ENCODE measurements around the gene INPP5F. TPM values are rescaled to one million over a fixed set of nuclear protein-coding genes. Genes with fewer than 3 reads are reported as not detected.

INPP5F gene
- total and polyA plus RNA-seq, 2 experiments from 2014 or later: 41.4 to 86.0 TPM

GRCh38 chr10:119831656-119832055 lies 105.8 kb downstream of the INPP5F start:
- ATAC-seq: no peak
- no peak overlapping the region for H3K4me3 ChIP-seq
- H3K79me2 ChIP-seq (replicated peaks; ENCODE audit: insufficient read depth): no peaks in the 10 kb centered on the region
- no peaks in the 10 kb centered on the region; the same call in 2 of the 3 replicates for H3K4me1 Mint-ChIP-seq
- 0 out of 2 replicates have a peak, but pooled peaks cover 4% of the 10 kb centered on the region for H3F3A ChIP-seq (replicated peaks; ENCODE audit: low read depth)
- no peak overlapping the region for H3K4me2 ChIP-seq
- H3K27ac ChIP-seq (ENCODE audit: low read depth): peak overlapping the region; percentile 58; the same call in 1 of the 2 replicates
- no peaks in the 10 kb centered on the region for H3K9me3 Mint-ChIP-seq
- no peaks in the 10 kb centered on the region for H3K4me1 ChIP-seq (ENCODE audit: insufficient read depth)
- no peak for DNase-seq (ENCODE audit: low spot score)
- no peaks in the 10 kb centered on the region; the same call in 1 of the 2 replicates for H4K20me1 ChIP-seq (replicated peaks; ENCODE audit: insufficient read depth)
- H3K36me3 Mint-ChIP-seq (ENCODE audit: low read depth): peaks cover 90% of the 10 kb centered on the region
- no peaks in the 10 kb centered on the region for H3K9me2 ChIP-seq (ENCODE audit: insufficient read depth)
- TF ChIP-seq NANOG (IDR thresholded peaks at IDR 0.05; ENCODE audit: borderline replicate concordance) (no peak), CREB1 (CRISPR knock-in tag; IDR thresholded peaks at IDR 0.05; ENCODE audit: low read depth) (no peak), ZNF462 (CRISPR knock-in tag; IDR thresholded peaks at IDR 0.05) (no peak), JUNB (IDR thresholded peaks at IDR 0.05; ENCODE audit: unreplicated experiment) (no peak)
- no peaks in the 10 kb centered on the region for H3K27me3 Mint-ChIP-seq (ENCODE audit: insufficient read depth, low read depth, poor library complexity)
- H3K36me3 ChIP-seq (ENCODE audit: insufficient read depth): peaks cover 49% of the 10 kb centered on the region
- no peak overlapping the region for H2AFZ ChIP-seq
- no peak overlapping the region for H3K4me3 Mint-ChIP-seq
- H3K27me3 ChIP-seq (ENCODE audit: insufficient read depth): no peaks in the 10 kb centered on the region
- peak overlapping the region; percentile 66; the same call in 1 of the 2 replicates for H3K27ac Mint-ChIP-seq

- Histone ChIP-seq H3K27ac (ENCODE audit: low read depth) (no peak overlapping the region), H3K36me3 (ENCODE audit: insufficient read depth) (peaks cover 51% of the 10 kb centered on the region), H3K4me1 (ENCODE audit: insufficient read depth) (no peaks in the 10 kb centered on the region), H3K4me3 (no peak overlapping the region), H3K4me2 (no peak overlapping the region), H4K20me1 (replicated peaks; ENCODE audit: insufficient read depth) (no peaks in the 10 kb centered on the region; the same call in 1 of the 2 replicates), H3F3A (replicated peaks; ENCODE audit: low read depth) (no peaks in the 10 kb centered on the region), H2AFZ (no peak overlapping the region), H3K9me2 (ENCODE audit: insufficient read depth) (no peaks in the 10 kb centered on the region), H3K79me2 (replicated peaks; ENCODE audit: insufficient read depth) (no peaks in the 10 kb centered on the region), H3K27me3 (ENCODE audit: insufficient read depth) (no peaks in the 10 kb centered on the region)
- H3K4me1 Mint-ChIP-seq: no peaks in the 10 kb centered on the region; the same call in 2 of the 3 replicates
- H3K27me3 Mint-ChIP-seq (ENCODE audit: insufficient read depth, low read depth, poor library complexity): no peaks in the 10 kb centered on the region
- no peak overlapping the region for H3K4me3 Mint-ChIP-seq
- ATAC-seq: no peak
- no peaks in the 10 kb centered on the region for H3K9me3 Mint-ChIP-seq
- peaks cover 90% of the 10 kb centered on the region for H3K36me3 Mint-ChIP-seq (ENCODE audit: low read depth)
- DNase-seq (ENCODE audit: low spot score): no peak
- no peak overlapping the region for H3K27ac Mint-ChIP-seq
- TF ChIP-seq POLR2AphosphoS5 (IDR thresholded peaks at IDR 0.05; ENCODE audit: low read depth) (no peak), EZH2 (IDR thresholded peaks at IDR 0.05; ENCODE audit: low read depth, unreplicated experiment) (no peak), CTCF (conservative IDR thresholded peaks at IDR 0.05; ENCODE audit: low read depth in 2 of 2) (no peak), NANOG (IDR thresholded peaks at IDR 0.05; ENCODE audit: borderline replicate concordance) (no peak), CREB1 (CRISPR knock-in tag; IDR thresholded peaks at IDR 0.05; ENCODE audit: low read depth) (no peak), JUNB (IDR thresholded peaks at IDR 0.05; ENCODE audit: unreplicated experiment) (no peak), ZNF114 (CRISPR knock-in tag; IDR thresholded peaks at IDR 0.05) (no peak)
- TF ChIP-seq, protein P1, sequence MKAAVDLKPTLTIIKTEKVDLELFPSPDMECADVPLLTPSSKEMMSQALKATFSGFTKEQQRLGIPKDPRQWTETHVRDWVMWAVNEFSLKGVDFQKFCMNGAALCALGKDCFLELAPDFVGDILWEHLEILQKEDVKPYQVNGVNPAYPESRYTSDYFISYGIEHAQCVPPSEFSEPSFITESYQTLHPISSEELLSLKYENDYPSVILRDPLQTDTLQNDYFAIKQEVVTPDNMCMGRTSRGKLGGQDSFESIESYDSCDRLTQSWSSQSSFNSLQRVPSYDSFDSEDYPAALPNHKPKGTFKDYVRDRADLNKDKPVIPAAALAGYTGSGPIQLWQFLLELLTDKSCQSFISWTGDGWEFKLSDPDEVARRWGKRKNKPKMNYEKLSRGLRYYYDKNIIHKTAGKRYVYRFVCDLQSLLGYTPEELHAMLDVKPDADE (IDR thresholded peaks at IDR 0.05): no peak
Measured at GRCh38 chr10:119832951-119833350, 107.1 kb downstream of the INPP5F start.
